Colonic mucosa (tissue), 4 donors: ENCODE results near the gene ECI2. TPM values are rescaled to one million over a fixed set of nuclear protein-coding genes. Genes with fewer than 3 reads are reported as not detected.
A peak's percentile ranks its signal among the peaks of the same experiment; 100 is the strongest.

Source experiments
- DNase-seq: peaks from one replicate; pipeline ENCODE4 v3.0.0-alpha.2; 2020
- H3K27ac ChIP-seq: fragments of 200-600 bp; one replicate; pipeline ENCODE4 v1.8.0; 2021
- H3K27me3 ChIP-seq: fragments of 200-600 bp; one replicate; pipeline ENCODE4 v1.8.0; 2021
- H3K36me3 ChIP-seq: fragments of 200-600 bp; one replicate; pipeline ENCODE4 v1.8.0; 2021
- H3K4me1 ChIP-seq: fragments of 200-600 bp; one replicate; pipeline ENCODE4 v1.8.0; 2021; ENCODE audit warnings: mild to moderate bottlenecking
- H3K4me3 ChIP-seq: fragments of 200-600 bp; one replicate; pipeline ENCODE4 v1.8.0; 2021
- H3K9ac ChIP-seq, 2 donors: one replicate each; pipeline ENCODE4 v1.7.0; 2013; ENCODE audit warnings: control low read depth in 2 of 2, low read depth in 2 of 2, low read length in 2 of 2
- H3K9me3 ChIP-seq: fragments of 200-600 bp; one replicate; pipeline ENCODE4 v1.8.0; 2021
- CTCF ChIP-seq: fragments of 200-600 bp; IDR thresholded peaks from one replicate; pipeline ENCODE4 v1.8.0; 2022; ENCODE audit warnings: antibody characterized with exemption, mild to moderate bottlenecking
- intact Hi-C: fragments of 100-400 bp; cut with DNase I; formaldehyde crosslinking; loops from one replicate; pipeline ENCODE4 v1.14.1; 2022
- total RNA-seq, 2 donors: library from RNA; stranded (reverse); fragmentation: NEBNext Ultra II Directional in 1 of 2; extraction: Animal tissue kit (Norgen Biotek cat#: 25700) in 1 of 2; gene quantifications; one replicate each; pipeline ENCODE4 v1.2.1, GENCODE V29; 2021
- donor health status: healthy.
- donor health status: DM: no; HTN: no; CAD: no.
- donor health status: DM: no; HTN: no; CAD: no.

The ECI2 gene
- total RNA-seq, 2 donors from 2014 or later: 65.5 to 94.8 TPM

GRCh38 chr6:4133941-4134838 is 1.2 kb downstream of the ECI2 start:
- H3K36me3 ChIP-seq: no peaks in the 10 kb centered on the region
- peak; percentile 52 for DNase-seq
- no peaks in the 10 kb centered on the region for H3K9me3 ChIP-seq
- H3K27ac ChIP-seq: peak overlapping the region; percentile 89
- H3K4me1 ChIP-seq: peaks cover 6% of the 10 kb centered on the region
- H3K27me3 ChIP-seq: no peaks in the 10 kb centered on the region
- intact Hi-C loops: loop anchor here (10.0 kb wide), 1 partner anchor 109 kb away; a partner anchor contains a TSS
- no peak for TF ChIP-seq CTCF
- H3K9ac ChIP-seq: peak overlapping the region; percentile 36 to 84
- H3K4me3 ChIP-seq: peak overlapping the region; percentile 81

GRCh38 chr6:4130357-4130987 is 4.9 kb downstream of the ECI2 start:
- Histone ChIP-seq H3K9ac (no peak overlapping the region), H3K27ac (no peak overlapping the region), H3K4me1 (peaks cover 6% of the 10 kb centered on the region), H3K27me3 (no peaks in the 10 kb centered on the region), H3K9me3 (no peaks in the 10 kb centered on the region), H3K36me3 (no peaks in the 10 kb centered on the region), H3K4me3 (no peak overlapping the region)
- intact Hi-C loops: loop anchor here (10.0 kb wide), 1 partner anchor 106 kb away; a partner anchor contains a TSS
- no peak for TF ChIP-seq CTCF
- DNase-seq: peak; percentile 66

GRCh38 chr6:4129446-4129845 is 5.9 kb downstream of the ECI2 start:
- intact Hi-C loops: no loop called here
- no peak overlapping the region for H3K4me3 ChIP-seq
- no peak overlapping the region for H3K9ac ChIP-seq
- DNase-seq: no peak
- no peaks in the 10 kb centered on the region for H3K9me3 ChIP-seq
- peaks cover 6% of the 10 kb centered on the region for H3K4me1 ChIP-seq
- H3K27ac ChIP-seq: no peak overlapping the region
- no peak for TF ChIP-seq CTCF
- no peaks in the 10 kb centered on the region for H3K27me3 ChIP-seq
- H3K36me3 ChIP-seq: peaks cover 5% of the 10 kb centered on the region

GRCh38 chr6:4128748-4129147 is 6.6 kb downstream of the ECI2 start:
- no peaks in the 10 kb centered on the region for H3K9me3 ChIP-seq
- DNase-seq: no peak
- intact Hi-C loops: no loop called here
- no peaks in the 10 kb centered on the region for H3K27me3 ChIP-seq
- no peak for TF ChIP-seq CTCF
- no peak overlapping the region for H3K4me3 ChIP-seq
- H3K9ac ChIP-seq: no peak overlapping the region
- peaks cover under 1% of the 10 kb centered on the region for H3K4me1 ChIP-seq
- no peak overlapping the region for H3K27ac ChIP-seq
- peaks cover 5% of the 10 kb centered on the region for H3K36me3 ChIP-seq

GRCh38 chr6:4128072-4128471 is 7.3 kb downstream of the ECI2 start:
- Histone ChIP-seq H3K4me3 (no peak overlapping the region), H3K27ac (no peak overlapping the region), H3K36me3 (peaks cover 5% of the 10 kb centered on the region), H3K9ac (no peak overlapping the region), H3K9me3 (no peaks in the 10 kb centered on the region), H3K4me1 (no peaks in the 10 kb centered on the region), H3K27me3 (no peaks in the 10 kb centered on the region)
- DNase-seq: no peak
- intact Hi-C loops: no loop called here
- TF ChIP-seq CTCF: no peak
